Activated T-helper 1 cell treated with anti-CD3 and anti-CD28 coated beads, Interleukin-2, amount 50 U/mL, for 16 hours (primary cell): ENCODE measurements around the gene PRDM5.

ENCODE experiments used
- DNase-seq, 2 donors: peaks; one replicate each; pipeline ENCODE4 v3.0.0-alpha.2; 2020; ENCODE audit warnings: low read depth in 1 of 2, low spot score in 1 of 2

The PRDM5 gene

GRCh38 chr4:120857312-120857711 lies 65.2 kb downstream of the PRDM5 start:
- no peak for DNase-seq

- no peak for DNase-seq
Measured at GRCh38 chr4:120856294-120856693, 66.2 kb downstream of the PRDM5 start.

- DNase-seq: no peak
Measured at GRCh38 chr4:120855307-120856001, 67.1 kb downstream of the PRDM5 start.

- no peak for DNase-seq
Measured at GRCh38 chr4:120853161-120853935, 69.2 kb downstream of the PRDM5 start.

DNA sequence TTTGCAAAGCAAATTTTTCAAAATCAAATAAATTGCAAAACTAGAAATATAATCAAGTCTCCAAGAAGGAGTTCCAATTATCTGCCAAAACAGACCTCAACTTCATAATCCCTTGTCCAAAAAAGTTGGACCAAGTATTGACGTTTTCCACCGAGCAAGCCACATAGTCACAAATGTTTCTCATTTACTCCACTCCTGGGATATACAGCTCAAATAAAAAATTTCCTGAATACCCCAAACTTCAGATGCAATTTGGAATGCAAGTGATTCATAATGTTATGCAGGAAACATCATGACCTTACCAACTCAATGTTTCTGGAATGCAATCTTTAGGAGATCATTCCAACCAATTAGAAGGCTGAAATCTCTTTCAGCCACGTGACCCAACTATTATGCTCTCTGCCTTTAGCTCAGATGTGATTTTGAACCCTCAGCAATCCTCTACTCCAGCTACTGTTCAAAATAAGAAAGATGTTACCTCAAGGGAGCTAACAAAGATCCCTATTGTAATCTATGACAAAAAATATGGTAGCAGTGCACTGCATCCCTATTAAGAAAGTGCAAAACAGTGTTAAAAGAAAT lies 72.4 kb downstream of the PRDM5 start:
- DNase-seq: no peak

GRCh38 chr4:120847019-120847582 lies 75.4 kb downstream of the PRDM5 start:
- DNase-seq: no peak

GRCh38 chr4:120844528-120844921 lies 78.0 kb downstream of the PRDM5 start:
- no peak for DNase-seq

DNA sequence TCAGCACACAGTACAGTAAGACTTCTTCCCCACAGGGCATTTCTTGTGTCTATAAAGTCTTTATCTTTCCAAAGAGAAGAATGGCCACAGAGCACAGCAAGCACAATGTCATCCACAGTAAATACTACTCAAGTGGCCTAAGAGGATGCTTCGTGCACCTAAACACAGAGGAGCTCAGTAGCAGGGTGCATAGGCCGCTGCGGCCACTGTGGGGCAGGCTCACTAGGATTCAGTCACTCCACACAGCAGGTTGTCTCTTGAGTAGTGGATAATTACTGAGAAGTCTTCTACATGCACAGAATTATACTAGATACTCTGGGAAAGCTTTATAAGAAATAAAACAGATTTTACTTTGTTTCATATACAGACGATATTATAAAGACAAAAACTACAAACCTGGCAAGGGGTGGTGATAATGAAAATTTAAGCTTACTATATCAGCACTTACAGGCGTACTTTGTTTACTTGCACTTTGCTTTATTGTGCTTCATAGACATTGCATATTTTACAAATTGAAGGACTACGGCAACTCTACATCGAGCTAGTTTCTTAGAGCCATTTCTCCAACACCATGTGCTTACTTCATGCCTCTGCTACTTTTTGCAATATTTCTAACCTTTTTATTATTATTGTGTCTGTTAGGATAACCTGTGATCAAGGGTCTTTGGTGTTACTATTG lies 78.5 kb downstream of the PRDM5 start:
- DNase-seq: no peak

- no peak for DNase-seq
Measured at GRCh38 chr4:120842031-120842430, 80.5 kb downstream of the PRDM5 start.

GRCh38 chr4:120841580-120841979 lies 80.9 kb downstream of the PRDM5 start:
- no peak for DNase-seq

DNA sequence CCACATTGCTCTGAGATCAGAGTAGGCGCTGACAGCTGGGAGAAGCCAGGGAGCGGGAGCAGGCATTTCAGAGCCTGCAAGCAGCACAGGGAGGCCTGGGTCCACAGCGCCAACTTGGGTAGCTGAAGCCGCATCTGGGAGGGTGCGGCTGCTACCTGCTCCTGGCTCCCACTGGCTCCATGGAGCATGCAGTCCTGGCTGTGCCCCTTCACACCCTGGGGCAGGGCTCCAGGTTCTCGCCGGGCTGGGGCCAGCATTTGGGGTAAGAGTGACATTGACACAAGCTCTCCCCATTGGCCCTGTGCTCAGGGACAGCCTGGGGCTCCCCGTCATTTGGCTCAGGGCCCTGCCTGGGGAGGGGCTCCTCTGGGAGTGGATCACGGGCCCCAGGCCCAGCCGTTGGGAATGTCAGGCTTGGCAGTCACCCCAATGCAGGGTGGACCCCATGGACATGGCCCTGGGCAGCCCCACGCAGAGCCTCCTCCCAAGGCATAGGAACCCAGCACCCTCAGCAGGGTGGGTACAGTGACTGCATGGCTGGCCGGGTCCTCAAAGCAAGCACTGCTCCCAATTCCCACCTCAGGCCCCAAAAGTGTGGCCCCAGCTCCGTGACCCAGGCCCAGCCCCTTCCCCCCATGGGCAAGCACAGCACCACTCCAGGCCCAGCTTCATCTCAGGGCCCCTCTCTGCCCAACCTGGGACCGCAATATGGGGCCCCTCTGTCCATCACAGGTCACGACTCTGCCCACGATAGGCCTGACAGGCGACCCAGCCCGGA lies 82.4 kb downstream of the PRDM5 start:
- DNase-seq: no peak

DNA sequence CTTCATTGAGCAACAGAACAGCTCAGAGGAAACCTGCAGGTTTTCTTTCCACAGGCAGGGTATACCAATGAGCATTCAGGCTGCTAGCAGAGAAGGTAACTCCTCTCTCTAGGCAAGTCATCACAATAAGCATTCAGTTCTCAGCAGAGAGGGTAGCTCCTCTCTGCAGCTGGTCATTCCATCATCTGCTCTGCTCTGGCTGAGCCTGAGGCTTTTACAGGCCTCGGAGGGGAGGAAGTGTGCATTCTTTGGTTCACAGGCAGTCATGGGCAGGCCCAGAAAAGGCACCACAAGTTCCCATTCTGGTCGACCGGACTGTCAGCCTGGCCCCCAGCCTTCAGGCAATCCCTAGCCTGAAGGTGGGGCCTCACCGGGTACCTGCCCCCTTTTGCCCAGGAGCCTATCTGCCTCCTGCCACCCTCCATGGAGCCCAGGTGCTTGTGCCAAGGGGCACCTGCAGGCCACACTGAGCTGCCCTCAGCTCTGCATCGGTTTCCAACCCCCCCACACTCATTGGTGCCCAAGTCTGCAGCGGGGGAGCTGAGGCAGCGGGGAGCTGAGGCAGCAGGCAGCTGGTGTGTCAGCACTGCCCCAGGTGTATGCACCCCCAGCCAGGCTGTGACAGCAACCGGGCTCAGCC lies 83.1 kb downstream of the PRDM5 start:
- no peak for DNase-seq

- DNase-seq: no peak
Measured at GRCh38 chr4:120838784-120839183, 83.7 kb downstream of the PRDM5 start.

DNA sequence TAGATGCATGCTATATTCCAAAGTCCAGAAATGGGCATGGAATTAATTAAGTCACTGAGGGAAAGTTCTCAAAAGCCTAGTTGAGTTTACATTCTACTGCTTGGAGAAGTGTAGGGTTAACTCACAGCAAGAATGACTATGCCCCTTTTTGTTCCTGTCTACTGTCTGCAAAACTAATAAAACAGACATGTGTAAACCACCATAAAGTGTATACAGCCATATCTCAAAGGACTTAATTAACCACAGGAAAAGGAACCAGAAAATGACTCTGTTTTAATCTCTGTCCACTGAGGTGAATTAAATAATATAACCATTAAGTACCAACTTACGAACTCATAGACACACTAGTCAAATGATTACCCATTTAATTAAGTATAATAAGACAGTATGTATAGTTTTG lies 84.9 kb downstream of the PRDM5 start:
- DNase-seq: no peak

GRCh38 chr4:120835342-120835741 lies 87.2 kb downstream of the PRDM5 start:
- DNase-seq: no peak

GRCh38 chr4:120830204-120830603 lies 92.3 kb downstream of the PRDM5 start:
- DNase-seq: no peak

DNA sequence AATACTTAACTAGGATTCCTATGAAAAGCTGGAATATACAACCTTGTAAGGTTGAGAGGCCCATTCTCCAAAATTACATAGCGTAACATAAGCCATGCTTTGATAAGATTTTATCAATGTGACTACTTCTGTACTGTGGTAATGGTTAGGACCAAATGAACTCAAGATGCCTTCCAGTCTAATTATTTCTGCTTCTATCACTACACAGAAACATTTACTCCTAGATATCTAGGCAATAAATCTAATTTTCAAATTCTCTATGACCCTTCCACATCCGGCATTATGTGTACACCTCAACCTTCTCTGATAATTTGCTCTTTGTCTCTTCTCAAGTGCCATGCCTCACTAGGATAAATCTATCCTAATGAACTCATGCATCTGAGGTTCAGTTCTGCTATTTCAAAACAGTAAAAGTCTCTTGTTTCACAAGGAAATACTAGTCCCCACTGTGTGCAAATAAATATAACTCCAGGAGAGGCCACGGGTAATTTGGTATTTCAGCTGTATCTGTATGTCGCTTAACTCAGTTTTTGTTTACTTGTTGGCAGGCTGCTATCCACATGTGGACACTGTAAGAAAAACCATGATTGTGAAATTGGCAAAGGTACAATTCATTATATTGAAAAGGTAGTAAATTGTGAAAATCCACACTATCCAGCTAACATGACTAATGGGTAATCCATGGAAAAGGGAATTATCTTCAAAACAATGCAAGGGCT lies 93.3 kb downstream of the PRDM5 start:
- DNase-seq: no peak

DNA sequence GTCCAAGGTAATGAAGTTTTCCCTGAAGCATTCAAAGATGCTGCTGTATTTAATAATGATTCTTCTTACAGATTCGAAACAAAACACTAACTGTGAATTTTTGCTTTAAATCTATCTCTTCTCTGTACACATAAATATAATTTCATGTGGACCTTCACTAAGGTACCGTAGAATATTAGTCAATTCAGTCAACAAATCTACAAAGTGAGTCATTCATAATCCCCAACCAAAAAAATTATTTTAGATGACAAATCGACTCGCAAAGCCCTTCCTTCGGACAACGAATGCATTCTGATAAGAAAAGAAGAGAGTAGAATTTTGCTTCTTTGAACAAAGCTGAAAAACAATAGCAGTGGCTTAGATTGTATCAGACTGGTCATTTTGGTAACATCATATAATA lies 95.7 kb downstream of the PRDM5 start:
- DNase-seq: no peak

- no peak for DNase-seq
Measured at GRCh38 chr4:120826449-120826848, 96.1 kb downstream of the PRDM5 start.

GRCh38 chr4:120824946-120825345 lies 97.6 kb downstream of the PRDM5 start:
- DNase-seq: no peak
